ENCODE results near the gene DAP. TPM values are rescaled to one million over a fixed set of nuclear protein-coding genes. Genes with fewer than 3 reads are reported as not detected.
A peak's percentile ranks its signal among the peaks of the same experiment; 100 is the strongest.

Gene DAP
- total and polyA plus RNA-seq, 10 of the 15 experiments (the other 5 are each of a cell fraction or from before 2014, with no cell fraction given): 12.9 to 130 (median 49.9) TPM

DNA sequence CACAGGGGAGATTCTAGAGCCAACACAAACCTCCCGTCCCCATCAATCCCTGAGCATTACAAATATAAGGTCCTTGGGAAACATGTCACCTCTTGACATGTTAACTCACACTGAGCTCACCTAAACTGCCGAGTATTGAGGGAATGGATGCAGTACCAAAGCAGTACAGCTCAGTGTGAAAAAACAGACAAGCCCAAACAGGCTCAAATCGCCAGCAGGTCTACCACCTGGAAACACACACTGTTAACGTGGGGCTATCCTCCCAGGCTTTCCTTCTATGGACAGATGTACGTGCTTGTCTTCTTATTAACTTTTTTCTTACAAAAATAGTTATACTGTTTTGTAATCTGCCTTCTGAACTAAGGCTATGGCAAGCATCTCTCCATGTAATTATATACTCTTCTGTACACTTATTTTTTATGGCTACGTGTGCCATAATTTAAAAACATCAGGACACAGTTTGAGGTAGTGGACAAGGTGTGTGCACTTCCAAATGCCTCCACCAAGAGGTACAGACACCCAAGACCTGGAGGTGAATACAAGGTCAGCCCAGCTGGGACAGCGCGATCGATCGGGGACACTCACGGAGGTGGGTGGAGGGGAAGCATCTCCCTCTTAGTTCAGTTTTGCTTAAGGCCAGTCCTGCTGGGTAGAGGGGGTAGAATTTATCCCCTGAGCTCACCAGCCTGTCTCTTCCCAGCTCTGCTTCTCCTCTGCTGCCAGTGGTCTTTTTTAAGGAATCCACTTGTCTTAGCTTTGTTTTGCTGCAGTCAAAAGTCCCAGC, 76.5 kb downstream of the DAP start (continued):
- TF ChIP-seq, protein P1, sequence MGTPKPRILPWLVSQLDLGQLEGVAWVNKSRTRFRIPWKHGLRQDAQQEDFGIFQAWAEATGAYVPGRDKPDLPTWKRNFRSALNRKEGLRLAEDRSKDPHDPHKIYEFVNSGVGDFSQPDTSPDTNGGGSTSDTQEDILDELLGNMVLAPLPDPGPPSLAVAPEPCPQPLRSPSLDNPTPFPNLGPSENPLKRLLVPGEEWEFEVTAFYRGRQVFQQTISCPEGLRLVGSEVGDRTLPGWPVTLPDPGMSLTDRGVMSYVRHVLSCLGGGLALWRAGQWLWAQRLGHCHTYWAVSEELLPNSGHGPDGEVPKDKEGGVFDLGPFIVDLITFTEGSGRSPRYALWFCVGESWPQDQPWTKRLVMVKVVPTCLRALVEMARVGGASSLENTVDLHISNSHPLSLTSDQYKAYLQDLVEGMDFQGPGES (IDR thresholded peaks at IDR 0.05): no peak
- no peak for TF ChIP-seq CHD1 (IDR thresholded peaks at IDR 0.05; ENCODE audit: low read depth, low read length)
- TF ChIP-seq, protein P2, sequence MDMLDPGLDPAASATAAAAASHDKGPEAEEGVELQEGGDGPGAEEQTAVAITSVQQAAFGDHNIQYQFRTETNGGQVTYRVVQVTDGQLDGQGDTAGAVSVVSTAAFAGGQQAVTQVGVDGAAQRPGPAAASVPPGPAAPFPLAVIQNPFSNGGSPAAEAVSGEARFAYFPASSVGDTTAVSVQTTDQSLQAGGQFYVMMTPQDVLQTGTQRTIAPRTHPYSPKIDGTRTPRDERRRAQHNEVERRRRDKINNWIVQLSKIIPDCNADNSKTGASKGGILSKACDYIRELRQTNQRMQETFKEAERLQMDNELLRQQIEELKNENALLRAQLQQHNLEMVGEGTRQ (IDR thresholded peaks at IDR 0.05; ENCODE audit: borderline replicate concordance, low read depth, low read length): no peak
- TF ChIP-seq CBX3 (IDR thresholded peaks at IDR 0.05; ENCODE audit: borderline replicate concordance, low read depth): no peak
- TF ChIP-seq SRF (IDR thresholded peaks at IDR 0.05; ENCODE audit: low read depth in 2 of 2, low read length in 2 of 2): no peak
- TF ChIP-seq, protein P3, sequence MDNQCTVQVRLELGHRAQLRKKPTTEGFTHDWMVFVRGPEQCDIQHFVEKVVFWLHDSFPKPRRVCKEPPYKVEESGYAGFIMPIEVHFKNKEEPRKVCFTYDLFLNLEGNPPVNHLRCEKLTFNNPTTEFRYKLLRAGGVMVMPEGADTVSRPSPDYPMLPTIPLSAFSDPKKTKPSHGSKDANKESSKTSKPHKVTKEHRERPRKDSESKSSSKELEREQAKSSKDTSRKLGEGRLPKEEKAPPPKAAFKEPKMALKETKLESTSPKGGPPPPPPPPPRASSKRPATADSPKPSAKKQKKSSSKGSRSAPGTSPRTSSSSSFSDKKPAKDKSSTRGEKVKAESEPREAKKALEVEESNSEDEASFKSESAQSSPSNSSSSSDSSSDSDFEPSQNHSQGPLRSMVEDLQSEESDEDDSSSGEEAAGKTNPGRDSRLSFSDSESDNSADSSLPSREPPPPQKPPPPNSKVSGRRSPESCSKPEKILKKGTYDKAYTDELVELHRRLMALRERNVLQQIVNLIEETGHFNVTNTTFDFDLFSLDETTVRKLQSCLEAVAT (IDR thresholded peaks at IDR 0.05): peak; percentile 8; the same call in 1 of the 2 replicates

Measured in GM12878 (cell line).